ENCODE results near the gene FLT4. TPM values are rescaled to one million over a fixed set of nuclear protein-coding genes. Genes with fewer than 3 reads are reported as not detected.

FLT4 gene
- total RNA-seq, 4 donors from 2014 or later, result 3.1 to 47.5 (median 8.0) TPM

DNA sequence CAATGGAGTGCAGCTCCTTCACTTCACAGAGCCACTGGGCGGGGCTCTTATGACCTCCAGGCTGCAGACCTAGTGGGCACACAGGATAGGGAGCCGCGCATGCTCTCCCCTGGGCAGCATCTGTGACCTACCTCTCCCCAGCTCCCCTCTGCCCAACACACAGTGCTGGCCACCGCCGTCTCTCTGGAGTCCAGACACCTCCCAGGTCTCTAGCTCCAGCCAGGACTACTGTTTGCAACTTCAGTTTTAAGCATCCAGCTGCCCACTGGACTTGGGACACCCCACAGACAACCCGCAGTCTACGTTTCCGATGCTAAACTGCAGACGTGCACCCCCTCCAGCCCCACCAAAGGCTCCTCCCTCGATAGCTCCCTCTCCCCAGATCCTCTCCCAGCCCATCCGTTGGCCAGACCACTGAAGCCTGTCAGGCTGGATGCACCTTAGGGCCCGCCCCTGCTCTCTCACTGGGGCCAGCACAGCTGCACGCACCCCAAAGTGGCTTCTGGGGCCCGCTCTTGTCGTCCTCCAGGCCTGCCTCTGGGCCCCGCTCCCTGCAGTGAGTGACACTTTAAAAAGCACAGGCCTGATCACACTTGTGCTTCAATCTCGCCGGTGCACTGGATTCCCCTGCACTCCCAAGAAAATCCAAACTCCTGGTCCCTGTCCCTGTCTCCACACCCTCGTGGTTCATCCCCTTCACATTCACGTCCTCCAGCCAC lies 11.3 kb downstream of the FLT4 start:
- TF ChIP-seq CTCF (IDR thresholded peaks at IDR 0.05; ENCODE audit: low read depth), result no peak

GRCh38 chr5:180636403-180637075 lies 12.9 kb downstream of the FLT4 start:
- no peak for TF ChIP-seq CTCF (IDR thresholded peaks at IDR 0.05; ENCODE audit: low read depth)

- TF ChIP-seq CTCF (IDR thresholded peaks at IDR 0.05; ENCODE audit: low read depth), result no peak
These were observed 13.4 kb downstream of the FLT4 start for GRCh38 chr5:180636016-180636402.

DNA sequence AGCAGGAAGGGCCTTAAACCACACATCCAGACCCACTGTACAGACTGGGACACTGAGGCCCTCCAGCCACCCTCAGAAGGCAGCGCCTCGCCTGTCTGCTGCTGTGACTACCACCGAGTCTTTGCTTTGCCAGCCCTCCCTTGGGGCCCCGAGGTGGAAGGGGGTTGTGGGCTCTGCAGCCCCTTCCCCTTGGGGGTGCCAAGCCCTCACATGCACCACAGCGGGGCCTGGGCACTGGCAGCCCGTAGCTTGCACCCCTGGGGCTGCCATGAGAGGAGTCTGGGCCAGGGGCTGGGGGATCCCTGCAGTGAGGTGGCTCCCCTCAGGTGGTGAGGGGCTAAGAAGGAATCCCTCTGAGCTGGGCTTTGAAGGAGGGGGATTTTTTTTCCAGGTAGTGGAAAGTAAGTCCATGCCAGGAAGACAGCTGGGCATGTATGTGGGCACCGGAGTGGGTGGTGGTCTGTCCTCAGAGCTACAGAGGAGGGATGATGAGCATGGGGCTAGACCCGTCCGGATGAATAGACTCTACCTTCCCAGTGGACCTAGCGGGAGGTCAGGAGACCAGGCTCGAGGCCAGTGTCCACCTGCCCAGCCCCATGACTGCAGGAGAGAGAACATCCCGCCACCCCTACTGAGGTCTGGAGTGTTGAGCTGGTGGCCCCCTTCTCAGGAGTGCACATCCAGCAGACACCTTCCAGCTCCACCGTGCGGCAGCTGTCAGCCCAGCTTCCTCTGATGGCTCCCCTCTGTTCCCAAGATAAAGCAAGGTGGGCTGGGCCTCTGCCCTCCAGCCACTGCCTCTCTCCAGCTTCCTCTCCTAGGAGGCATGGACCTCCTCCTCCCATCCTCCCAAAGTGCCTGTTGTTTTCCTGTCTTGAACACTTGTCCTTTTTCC lies 15.9 kb downstream of the FLT4 start:
- TF ChIP-seq CTCF (IDR thresholded peaks at IDR 0.05; ENCODE audit: low read depth), result no peak

DNA sequence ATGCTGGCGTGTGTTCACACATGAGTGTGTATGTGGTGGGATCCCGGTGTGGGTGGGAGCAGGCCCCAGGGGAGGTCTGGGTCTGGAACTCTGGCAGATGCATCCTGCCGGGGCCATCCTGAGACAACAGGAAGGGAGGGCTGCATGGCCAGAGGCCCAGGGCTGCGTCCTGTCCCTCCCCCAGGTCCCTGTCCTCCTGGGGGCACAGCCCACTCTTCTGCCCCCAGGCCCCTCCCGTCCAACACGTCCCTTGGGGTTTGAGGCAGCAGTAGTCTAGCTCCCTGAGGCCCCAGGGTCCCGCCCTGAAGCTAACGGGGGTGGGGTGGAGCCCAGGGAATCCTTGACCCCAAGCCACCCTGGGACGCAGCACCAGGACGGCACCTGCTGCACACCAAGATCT lies 16.6 kb downstream of the FLT4 start:
- TF ChIP-seq CTCF (IDR thresholded peaks at IDR 0.05; ENCODE audit: low read depth), result no peak

- TF ChIP-seq CTCF (IDR thresholded peaks at IDR 0.05; ENCODE audit: low read depth), result no peak
These were observed 17.6 kb downstream of the FLT4 start for GRCh38 chr5:180631549-180632383.
